CD4-positive, alpha-beta T cell treated with Interleukin-2 at 100 ng/mL for 4 hours (primary cell): ENCODE results near the gene PCDHGA6.
"Not testable (repeated sequence)": the region's sequence is repeated elsewhere in the genome, so short reads cannot be mapped to it uniquely, and the experiment has no call there.

Experiments
- DNase-seq: peaks from one replicate; pipeline ENCODE4 v3.0.0-alpha.2; 2020; ENCODE audit warnings: low spot score

The PCDHGA6 gene

DNA sequence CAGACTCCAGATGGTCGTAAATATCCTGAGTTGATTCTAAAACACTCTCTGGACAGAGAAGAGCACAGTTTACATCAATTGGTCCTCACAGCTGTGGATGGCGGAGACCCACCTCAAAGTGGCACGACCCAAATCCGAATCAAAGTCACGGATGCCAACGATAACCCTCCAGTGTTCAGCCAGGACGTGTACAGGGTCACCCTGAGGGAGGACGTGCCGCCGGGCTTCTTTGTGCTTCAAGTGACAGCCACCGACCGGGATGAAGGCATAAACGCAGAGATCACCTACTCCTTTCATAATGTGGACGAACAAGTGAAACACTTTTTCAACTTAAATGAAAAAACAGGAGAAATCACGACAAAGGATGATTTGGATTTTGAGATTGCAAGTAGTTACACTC, 13.0 kb upstream of the PCDHGA6 start:
- no peak for DNase-seq

DNA sequence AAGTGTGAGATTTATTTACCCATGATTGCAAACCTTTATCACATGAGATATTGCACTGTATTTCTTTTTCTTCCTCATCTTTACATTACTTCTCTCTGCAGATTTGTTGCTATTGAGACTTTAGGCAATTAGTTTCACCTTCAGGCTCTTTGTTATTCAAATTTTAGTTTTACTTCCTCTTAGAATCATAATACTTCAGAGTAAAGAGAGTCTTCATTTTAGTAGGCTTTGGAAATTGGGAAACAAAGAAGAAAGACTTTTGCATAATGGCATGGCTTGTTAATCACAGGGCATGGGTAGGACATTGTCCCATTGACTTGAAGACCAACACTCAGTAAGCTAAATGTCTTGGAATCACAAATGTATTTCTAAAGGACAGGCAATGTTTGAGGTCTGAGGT, 11.0 kb upstream of the PCDHGA6 start:
- DNase-seq: no peak

- DNase-seq: no peak
These were observed 9.6 kb upstream of the PCDHGA6 start, which contains the start of gene PCDHGA5 for GRCh38 chr5:141363952-141364660. PCDHGA5 (plus strand) TSS chr5:141364162; CDS start chr5:141364331, 169 bp downstream.

DNA sequence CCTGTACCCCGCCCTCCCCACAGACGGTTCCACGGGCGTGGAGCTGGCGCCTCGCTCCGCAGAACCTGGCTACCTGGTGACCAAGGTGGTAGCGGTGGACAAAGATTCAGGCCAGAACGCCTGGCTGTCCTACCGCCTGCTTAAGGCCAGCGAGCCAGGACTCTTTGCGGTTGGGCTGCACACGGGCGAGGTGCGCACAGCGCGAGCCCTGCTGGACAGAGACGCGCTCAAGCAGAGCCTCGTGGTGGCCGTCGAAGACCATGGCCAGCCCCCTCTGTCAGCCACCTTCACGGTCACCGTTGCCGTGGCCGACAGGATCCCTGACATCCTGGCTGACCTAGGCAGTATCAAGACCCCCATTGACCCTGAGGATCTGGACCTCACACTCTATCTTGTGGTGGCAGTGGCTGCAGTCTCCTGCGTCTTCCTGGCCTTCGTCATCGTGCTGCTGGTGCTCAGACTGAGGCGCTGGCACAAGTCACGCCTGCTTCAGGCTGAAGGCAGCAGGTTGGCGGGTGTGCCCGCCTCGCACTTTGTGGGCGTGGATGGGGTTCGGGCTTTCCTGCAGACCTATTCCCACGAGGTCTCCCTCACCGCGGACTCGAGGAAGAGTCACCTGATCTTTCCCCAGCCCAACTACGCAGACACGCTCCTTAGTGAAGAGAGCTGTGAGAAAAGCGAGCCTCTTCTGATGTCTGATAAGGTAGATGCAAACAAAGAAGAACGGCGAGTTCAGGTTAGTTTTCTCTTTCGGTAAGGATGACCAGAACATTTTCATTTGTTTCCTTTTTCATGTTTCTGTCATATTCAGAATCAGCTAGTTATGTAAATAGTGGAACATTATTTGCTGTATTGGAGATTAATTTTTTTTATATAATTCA, 7.4 kb upstream of the PCDHGA6 start:
- DNase-seq: no peak

- peak; percentile 41 for DNase-seq
These were observed 3.5 kb upstream of the PCDHGA6 start, which contains the start of gene PCDHGB3 for GRCh38 chr5:141369994-141370848. PCDHGB3 (plus strand) TSS chr5:141370242; CDS start chr5:141370395, 153 bp downstream.

GRCh38 chr5:141371572-141372475, 1.9 kb upstream of the PCDHGA6 start:
- DNase-seq: no peak

- no peak for DNase-seq
These were observed 936 bp downstream of the PCDHGA6 start for GRCh38 chr5:141374627-141375026.

DNA sequence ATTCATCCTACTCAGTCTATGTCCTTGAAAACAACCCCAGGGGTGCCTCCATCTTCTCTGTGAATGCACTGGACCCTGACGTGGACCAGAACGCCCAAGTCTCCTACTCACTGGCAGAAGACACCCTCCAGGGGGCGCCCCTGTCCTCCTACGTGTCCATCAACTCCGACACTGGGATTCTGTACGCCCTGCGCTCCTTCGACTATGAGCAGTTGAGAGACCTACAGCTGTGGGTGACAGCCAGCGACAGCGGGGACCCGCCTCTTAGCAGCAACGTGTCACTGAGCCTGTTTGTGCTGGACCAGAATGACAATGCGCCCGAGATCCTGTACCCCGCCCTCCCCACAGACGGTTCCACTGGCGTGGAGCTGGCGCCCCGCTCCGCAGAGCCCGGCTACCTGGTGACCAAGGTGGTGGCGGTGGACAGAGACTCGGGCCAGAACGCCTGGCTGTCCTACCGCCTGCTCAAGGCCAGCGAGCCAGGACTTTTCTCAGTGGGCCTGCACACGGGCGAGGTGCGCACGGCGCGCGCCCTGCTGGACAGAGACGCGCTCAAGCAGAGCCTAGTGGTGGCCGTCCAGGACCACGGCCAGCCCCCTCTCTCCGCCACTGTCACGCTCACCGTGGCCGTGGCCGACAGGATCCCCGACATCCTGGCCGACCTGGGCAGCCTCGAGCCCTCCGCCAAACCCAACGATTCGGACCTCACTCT, 1.9 kb downstream of the PCDHGA6 start:
- not testable (repeated sequence) for DNase-seq

DNA sequence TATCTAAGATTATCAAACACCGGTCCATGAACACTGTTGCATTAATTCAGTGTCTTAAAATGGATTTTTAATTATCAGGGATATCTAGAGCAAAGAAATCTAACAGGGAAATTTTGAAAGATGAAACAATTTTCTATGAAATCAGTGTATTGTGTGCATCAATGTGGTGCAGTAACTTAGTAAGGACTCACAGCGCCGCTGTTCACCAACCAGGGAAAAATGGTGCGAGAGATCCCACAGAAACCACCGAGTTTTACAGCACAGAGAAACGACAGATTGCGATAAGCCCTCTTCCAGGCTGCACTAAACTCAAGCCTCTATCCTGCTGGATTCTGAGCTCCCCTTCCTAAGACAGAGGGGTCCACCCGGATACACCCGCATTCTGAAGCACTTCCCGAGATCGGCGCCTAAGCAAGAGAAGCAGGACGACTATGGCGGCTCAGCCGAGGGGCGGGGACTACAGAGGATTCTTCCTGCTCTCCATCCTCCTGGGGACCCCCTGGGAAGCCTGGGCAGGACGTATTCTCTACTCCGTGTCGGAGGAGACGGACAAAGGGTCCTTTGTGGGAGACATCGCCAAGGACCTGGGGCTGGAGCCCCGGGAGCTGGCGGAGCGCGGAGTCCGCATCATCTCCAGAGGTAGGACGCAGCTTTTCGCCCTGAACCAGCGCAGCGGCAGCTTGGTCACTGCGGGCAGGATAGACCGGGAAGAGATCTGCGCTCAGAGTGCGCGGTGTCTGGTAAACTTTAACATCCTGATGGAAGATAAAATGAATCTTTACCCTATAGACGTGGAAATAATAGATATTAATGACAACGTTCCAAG, 9.0 kb downstream of the PCDHGA6 start, which contains the start of gene PCDHGA7:
Gene PCDHGA7, plus strand, starts transcription at position 274 of the 826 bp plus-strand sequence. Its CDS starts 158 bp downstream, at position 432.
- DNase-seq: no peak

GRCh38 chr5:141383345-141383744, 9.7 kb downstream of the PCDHGA6 start:
- no peak for DNase-seq

DNA sequence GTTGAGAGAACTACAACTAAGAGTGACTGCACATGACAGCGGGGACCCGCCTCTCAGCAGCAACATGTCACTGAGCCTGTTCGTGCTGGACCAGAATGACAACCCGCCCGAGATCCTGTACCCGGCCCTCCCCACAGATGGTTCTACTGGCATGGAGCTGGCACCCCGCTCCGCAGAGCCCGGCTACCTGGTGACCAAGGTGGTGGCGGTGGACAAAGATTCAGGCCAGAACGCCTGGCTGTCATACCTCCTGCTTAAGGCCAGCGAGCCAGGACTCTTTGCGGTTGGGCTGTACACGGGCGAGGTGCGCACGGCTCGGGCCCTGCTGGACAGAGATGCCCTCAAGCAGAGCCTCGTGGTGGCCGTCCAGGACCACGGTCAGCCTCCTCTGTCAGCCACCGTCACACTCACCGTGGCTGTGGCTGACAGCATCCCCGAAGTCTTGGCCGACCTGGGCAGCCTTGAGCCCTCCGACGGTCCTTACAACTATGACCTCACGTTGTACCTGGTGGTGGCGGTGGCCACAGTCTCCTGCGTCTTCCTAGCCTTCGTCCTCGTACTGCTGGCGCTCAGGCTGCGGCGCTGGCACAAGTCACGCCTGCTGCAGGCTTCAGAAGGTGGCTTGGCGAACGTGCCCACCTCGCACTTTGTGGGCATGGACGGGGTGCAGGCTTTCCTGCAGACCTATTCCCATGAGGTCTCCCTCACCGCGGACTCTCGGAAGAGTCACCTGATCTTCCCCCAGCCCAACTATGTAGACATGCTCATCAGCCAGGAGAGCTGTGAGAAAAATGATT, 11.0 kb downstream of the PCDHGA6 start:
- no peak for DNase-seq

DNA sequence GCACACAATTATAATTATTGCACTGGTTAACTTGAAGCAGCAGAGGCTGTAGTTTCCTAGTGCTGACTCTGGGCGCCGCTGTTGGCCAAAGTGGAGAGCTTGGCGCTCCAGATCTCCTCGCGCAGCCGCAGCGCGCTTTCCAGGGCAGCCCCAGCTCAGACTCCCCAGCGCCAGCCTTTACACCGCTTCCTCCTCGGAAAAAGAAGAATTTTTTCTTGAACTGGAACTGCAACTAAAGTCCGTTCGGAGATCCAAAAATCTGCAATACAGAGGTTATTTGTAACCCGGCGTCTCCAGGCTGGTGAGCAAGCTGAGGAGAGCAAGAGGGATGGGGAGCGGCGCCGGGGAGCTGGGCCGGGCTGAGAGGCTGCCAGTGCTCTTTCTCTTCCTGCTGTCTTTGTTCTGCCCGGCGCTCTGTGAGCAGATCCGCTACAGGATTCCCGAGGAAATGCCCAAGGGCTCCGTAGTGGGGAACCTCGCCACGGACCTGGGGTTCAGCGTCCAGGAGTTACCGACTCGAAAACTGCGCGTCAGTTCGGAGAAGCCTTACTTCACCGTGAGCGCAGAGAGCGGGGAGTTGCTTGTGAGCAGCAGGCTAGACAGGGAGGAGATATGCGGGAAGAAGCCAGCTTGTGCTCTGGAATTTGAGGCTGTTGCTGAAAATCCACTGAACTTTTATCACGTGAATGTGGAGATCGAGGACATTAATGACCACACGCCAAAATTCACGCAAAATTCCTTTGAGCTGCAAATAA, 14.0 kb downstream of the PCDHGA6 start, which contains the start of gene PCDHGB4:
Gene PCDHGB4, plus strand, starts transcription at position 142 of the 755 bp plus-strand sequence. Its CDS starts 187 bp downstream, at position 329.
- DNase-seq: peak; percentile 22

GRCh38 chr5:141388661-141389060, 15.0 kb downstream of the PCDHGA6 start:
- no peak for DNase-seq

DNA sequence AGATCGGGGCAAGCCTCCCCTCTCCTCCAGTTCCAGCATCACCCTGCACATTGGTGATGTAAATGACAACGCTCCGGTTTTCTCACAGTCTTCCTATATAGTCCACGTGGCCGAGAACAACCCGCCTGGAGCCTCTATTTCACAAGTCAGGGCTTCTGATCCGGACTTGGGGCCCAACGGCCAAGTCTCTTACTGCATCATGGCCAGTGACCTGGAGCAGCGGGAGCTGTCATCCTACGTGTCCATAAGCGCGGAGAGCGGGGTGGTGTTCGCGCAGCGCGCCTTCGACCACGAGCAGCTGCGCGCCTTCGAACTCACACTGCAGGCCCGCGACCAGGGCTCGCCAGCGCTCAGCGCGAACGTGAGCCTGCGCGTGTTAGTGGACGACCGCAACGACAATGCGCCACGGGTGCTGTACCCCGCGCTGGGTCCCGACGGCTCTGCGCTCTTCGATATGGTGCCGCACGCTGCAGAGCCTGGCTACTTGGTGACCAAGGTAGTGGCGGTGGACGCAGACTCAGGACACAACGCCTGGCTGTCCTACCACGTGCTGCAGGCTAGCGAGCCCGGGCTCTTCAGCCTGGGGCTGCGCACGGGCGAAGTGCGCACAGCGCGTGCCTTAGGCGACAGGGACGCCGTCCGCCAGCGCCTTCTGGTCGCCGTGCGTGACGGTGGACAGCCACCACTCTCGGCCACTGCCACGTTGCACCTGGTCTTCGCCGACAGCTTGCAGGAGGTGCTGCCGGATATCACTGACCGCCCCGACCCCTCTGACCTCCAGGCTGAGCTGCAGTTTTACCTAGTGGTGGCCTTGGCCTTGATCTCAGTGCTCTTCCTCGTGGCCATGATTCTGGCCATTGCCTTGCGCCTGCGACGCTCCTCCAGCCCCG, 15.7 kb downstream of the PCDHGA6 start:
- DNase-seq: no peak

GRCh38 chr5:141392429-141393198, 18.9 kb downstream of the PCDHGA6 start, which contains the start of gene PCDHGA8:
PCDHGA8 (plus strand) TSS chr5:141392633; CDS start chr5:141392814, 181 bp downstream.
- DNase-seq: no peak

DNA sequence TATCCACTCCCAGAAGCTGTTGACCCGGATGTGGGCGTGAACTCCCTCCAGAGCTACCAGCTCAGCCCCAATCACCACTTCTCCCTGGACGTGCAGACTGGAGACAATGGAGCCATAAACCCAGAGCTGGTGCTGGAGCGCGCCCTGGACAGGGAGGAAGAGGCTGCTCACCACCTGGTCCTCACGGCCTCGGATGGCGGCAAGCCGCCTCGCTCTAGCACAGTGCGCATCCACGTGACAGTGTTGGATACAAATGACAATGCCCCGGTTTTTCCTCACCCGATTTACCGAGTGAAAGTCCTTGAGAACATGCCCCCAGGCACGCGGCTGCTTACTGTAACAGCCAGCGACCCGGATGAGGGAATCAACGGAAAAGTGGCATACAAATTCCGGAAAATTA, 19.6 kb downstream of the PCDHGA6 start:
- DNase-seq: no peak
